OCI-LY3 (cell line): Measurements from ENCODE around the gene FERMT1.

ENCODE experiments used
- CTCF ChIP-seq: fragments of 200-600, 300-600 bp; sonication (generic); IDR thresholded peaks from 2 replicates; pipeline ENCODE4 v1.5.1; 2014; ENCODE audit warnings: antibody characterized with exemption, low read length, low read depth
- EZH2phosphoT487 ChIP-seq: fragments of 200-600 bp; shearing (Covaris generic); IDR thresholded peaks from 2 replicates; pipeline ENCODE4 v1.6.1; 2018; ENCODE audit warnings: antibody characterized with exemption, mixed run types, low read depth

DNA sequence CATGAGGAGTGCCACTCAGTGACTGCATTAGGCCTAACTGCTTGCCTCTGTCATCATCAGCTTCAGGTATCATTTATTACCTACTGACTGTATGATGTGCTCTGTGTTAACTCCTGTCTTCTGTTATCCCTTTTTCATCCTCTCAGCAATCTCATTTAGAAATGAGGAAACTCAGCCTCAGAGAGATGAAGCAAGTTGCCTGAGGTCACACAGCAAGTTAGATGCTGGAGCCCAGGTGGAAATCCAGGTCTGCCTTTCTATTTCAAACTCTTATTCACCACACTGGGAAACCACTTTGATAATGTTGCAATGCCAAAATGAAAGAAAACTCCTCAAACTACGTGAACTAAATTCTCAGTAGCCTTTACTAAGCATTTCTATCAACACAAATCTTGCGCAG, 1.3 kb downstream of the FERMT1 start:
- TF ChIP-seq CTCF, result no peak
- TF ChIP-seq EZH2phosphoT487, result no peak
